Memory B cell (primary cell): ENCODE data around the gene TYW1.
"Not testable (repeated sequence)": the region's sequence is repeated elsewhere in the genome, so short reads cannot be mapped to it uniquely, and the experiment has no call there.

Experiments used
- ATAC-seq: fragments of 150-1000 bp; cut with Tn5 transposase; 2 replicates; pipeline ENCODE4 v1.10.0; 2021; ENCODE audit warnings: low read depth, mild to moderate bottlenecking, moderate library complexity
- DNase-seq, 2 donors: peaks; one replicate each; pipeline ENCODE4 v3.0.0; 2022; ENCODE audit warnings: low spot score in 2 of 2
- H3K27ac Mint-ChIP-seq: one replicate; pipeline ENCODE4 v1.8.0; 2022; ENCODE audit warnings: mild to moderate bottlenecking, moderate library complexity, mixed read lengths
- H3K27me3 Mint-ChIP-seq: one replicate; pipeline ENCODE4 v1.8.0; 2022; ENCODE audit warnings: mixed read lengths
- H3K36me3 Mint-ChIP-seq: one replicate; pipeline ENCODE4 v1.8.0; 2022; ENCODE audit warnings: mild to moderate bottlenecking, mixed read lengths
- H3K4me1 Mint-ChIP-seq: one replicate; pipeline ENCODE4 v1.8.0; 2022; ENCODE audit warnings: mixed read lengths
- H3K4me3 Mint-ChIP-seq: one replicate; pipeline ENCODE4 v1.8.0; 2022; ENCODE audit warnings: mild to moderate bottlenecking, moderate library complexity, mixed read lengths
- H3K9me3 Mint-ChIP-seq: one replicate; pipeline ENCODE4 v1.8.0; 2022; ENCODE audit warnings: mixed read lengths

Gene TYW1

GRCh38 chr7:67189160-67189559, 192.5 kb downstream of the TYW1 start:
- not testable (repeated sequence) for H3K27me3 Mint-ChIP-seq, DNase-seq, H3K9me3 Mint-ChIP-seq, H3K4me3 Mint-ChIP-seq, ATAC-seq
- Mint-ChIP-seq H3K4me1 (peaks cover 13% of the 10 kb centered on the region), H3K36me3 (peaks cover 21% of the 10 kb centered on the region), H3K27ac (peak overlapping the region; percentile 39)

- not testable (repeated sequence) for H3K4me3 Mint-ChIP-seq, ATAC-seq, H3K27ac Mint-ChIP-seq, H3K27me3 Mint-ChIP-seq, DNase-seq, H3K9me3 Mint-ChIP-seq
- Mint-ChIP-seq H3K4me1 (peaks cover 13% of the 10 kb centered on the region), H3K36me3 (peaks cover 20% of the 10 kb centered on the region)
Observed at GRCh38 chr7:67189801-67190465, 193.3 kb downstream of the TYW1 start.

GRCh38 chr7:67191002-67191720, 194.5 kb downstream of the TYW1 start:
- H3K27me3 Mint-ChIP-seq, H3K27ac Mint-ChIP-seq, DNase-seq, ATAC-seq, H3K4me3 Mint-ChIP-seq, H3K9me3 Mint-ChIP-seq: not testable (repeated sequence)
- peaks cover 13% of the 10 kb centered on the region for H3K4me1 Mint-ChIP-seq
- peaks cover 25% of the 10 kb centered on the region for H3K36me3 Mint-ChIP-seq

GRCh38 chr7:67192123-67192702, 195.6 kb downstream of the TYW1 start:
- DNase-seq, H3K9me3 Mint-ChIP-seq, H3K27me3 Mint-ChIP-seq, ATAC-seq, H3K4me3 Mint-ChIP-seq: not testable (repeated sequence)
- Mint-ChIP-seq H3K36me3 (peaks cover 32% of the 10 kb centered on the region), H3K4me1 (peaks cover 13% of the 10 kb centered on the region), H3K27ac (peak overlapping the region; percentile 17)

GRCh38 chr7:67192889-67193613, 196.4 kb downstream of the TYW1 start:
- not testable (repeated sequence) for H3K27me3 Mint-ChIP-seq, H3K9me3 Mint-ChIP-seq, DNase-seq, ATAC-seq, H3K4me3 Mint-ChIP-seq
- Mint-ChIP-seq H3K4me1 (peaks cover 13% of the 10 kb centered on the region), H3K27ac (peak overlapping the region; percentile 17), H3K36me3 (peaks cover 37% of the 10 kb centered on the region)

- H3K9me3 Mint-ChIP-seq, ATAC-seq, DNase-seq, H3K4me1 Mint-ChIP-seq, H3K27ac Mint-ChIP-seq, H3K27me3 Mint-ChIP-seq, H3K4me3 Mint-ChIP-seq: not testable (repeated sequence)
- peaks cover 48% of the 10 kb centered on the region for H3K36me3 Mint-ChIP-seq
Observed at GRCh38 chr7:67196176-67196575, 199.5 kb downstream of the TYW1 start.

- H3K4me3 Mint-ChIP-seq, H3K27ac Mint-ChIP-seq, H3K27me3 Mint-ChIP-seq, DNase-seq, H3K9me3 Mint-ChIP-seq, ATAC-seq, H3K4me1 Mint-ChIP-seq: not testable (repeated sequence)
- H3K36me3 Mint-ChIP-seq, result peaks cover 56% of the 10 kb centered on the region
Observed at GRCh38 chr7:67198865-67199526, 202.4 kb downstream of the TYW1 start.

- DNase-seq, ATAC-seq, H3K9me3 Mint-ChIP-seq, H3K27ac Mint-ChIP-seq, H3K27me3 Mint-ChIP-seq, H3K4me3 Mint-ChIP-seq: not testable (repeated sequence)
- H3K36me3 Mint-ChIP-seq, result peaks cover 41% of the 10 kb centered on the region
- H3K4me1 Mint-ChIP-seq, result peaks cover 14% of the 10 kb centered on the region
Observed at GRCh38 chr7:67205772-67206171, 209.1 kb downstream of the TYW1 start.

GRCh38 chr7:67206452-67206851, 209.8 kb downstream of the TYW1 start:
- Mint-ChIP-seq H3K27ac (no peak overlapping the region), H3K27me3 (no peaks in the 10 kb centered on the region), H3K36me3 (peaks cover 40% of the 10 kb centered on the region), H3K9me3 (peaks cover 6% of the 10 kb centered on the region), H3K4me1 (peaks cover 14% of the 10 kb centered on the region), H3K4me3 (no peak overlapping the region)
- no peak for ATAC-seq
- DNase-seq, result no peak

GRCh38 chr7:67208656-67209055, 212.0 kb downstream of the TYW1 start:
- H3K27me3 Mint-ChIP-seq, DNase-seq, H3K27ac Mint-ChIP-seq, ATAC-seq, H3K9me3 Mint-ChIP-seq, H3K4me3 Mint-ChIP-seq: not testable (repeated sequence)
- Mint-ChIP-seq H3K36me3 (peaks cover 30% of the 10 kb centered on the region), H3K4me1 (peaks cover 18% of the 10 kb centered on the region)

GRCh38 chr7:67209256-67209655, 212.6 kb downstream of the TYW1 start:
- H3K4me1 Mint-ChIP-seq, result peaks cover 16% of the 10 kb centered on the region
- DNase-seq, result no peak
- no peak overlapping the region for H3K27ac Mint-ChIP-seq
- peaks cover 10% of the 10 kb centered on the region for H3K9me3 Mint-ChIP-seq
- no peak overlapping the region for H3K4me3 Mint-ChIP-seq
- peaks cover 26% of the 10 kb centered on the region for H3K36me3 Mint-ChIP-seq
- no peak for ATAC-seq
- H3K27me3 Mint-ChIP-seq, result no peaks in the 10 kb centered on the region

GRCh38 chr7:67210567-67210966, 213.9 kb downstream of the TYW1 start:
- DNase-seq (no peak), ATAC-seq (no peak)
- H3K4me3 Mint-ChIP-seq, result no peak overlapping the region
- H3K4me1 Mint-ChIP-seq, result peaks cover 13% of the 10 kb centered on the region
- H3K27me3 Mint-ChIP-seq, result no peaks in the 10 kb centered on the region
- peaks cover 27% of the 10 kb centered on the region for H3K36me3 Mint-ChIP-seq
- H3K27ac Mint-ChIP-seq, result no peak overlapping the region
- H3K9me3 Mint-ChIP-seq, result peaks cover 10% of the 10 kb centered on the region

- Mint-ChIP-seq H3K4me1 (peaks cover 13% of the 10 kb centered on the region), H3K36me3 (peaks cover 31% of the 10 kb centered on the region), H3K9me3 (peaks cover 11% of the 10 kb centered on the region)
- DNase-seq, H3K27ac Mint-ChIP-seq, H3K4me3 Mint-ChIP-seq, ATAC-seq, H3K27me3 Mint-ChIP-seq: not testable (repeated sequence)
Observed at GRCh38 chr7:67211650-67212330, 215.2 kb downstream of the TYW1 start.
